Heart left ventricle (tissue), 13 donors: ENCODE measurements around the gene CAMKK2.

Experiments used
- CTCF ChIP-seq, 12 donors: fragments of 200-600 bp; sonication (generic) in 4 of 12; IDR thresholded peaks; one replicate each; pipeline versions ENCODE4 v1.5.0 to v1.8.0; 2018 to 2022; ENCODE audit warnings: antibody characterized with exemption in 12 of 12, mild to moderate bottlenecking in 5 of 12
- POLR2A ChIP-seq, 2 donors: fragments of 450-650 bp; IDR thresholded peaks; one replicate each; pipeline ENCODE4 v1.6.1; 2017; ENCODE audit warnings: antibody characterized with exemption in 2 of 2, mild to moderate bottlenecking in 2 of 2, moderate library complexity in 2 of 2
- donor health status: ischemic (EF 13 %, LVEDD 7.1; RV severe dilation, severe dysfunction).
- donor health status: DM: no; HTN: yes; CAD: no.
- donor health status: DM: no; HTN: no; CAD: no.
- donor health status: ischemic (EF 25% LVEDD 6.9; RV normal size, moderate dysfunction).
- donor health status: ischemic (EF 25% LVEDD 5.7; RV mildly dilated, moderate dysfunction).
- donor health status: ischemic (EF 35%, LVEDD 5.7; RV mildly dilated, moderate dysfunction).
- donor health status: nonischemic (EF 11% LVEDD 7.7; RV severe dilation, severe dysfunction).
- donor health status: DM: yes; HTN: yes; CAD: no.
- donor health status: PGD.
- donor health status: ischemic (EF 29% LVEDD 5.4; RV normal size, mild dysfunction).
- donor health status: nonischemic (EF 23%, LVEDD 6.1; RV moderate dilation, normal function).

GRCh38 chr12:121188227-121188626 lies 108.3 kb downstream of the CAMKK2 start:
- TF ChIP-seq CTCF (IDR thresholded peaks at IDR 0.05) (no peak), POLR2A (IDR thresholded peaks at IDR 0.05) (no peak)
